Activated CD8-positive, alpha-beta memory T cell treated with anti-CD3 and anti-CD28 coated beads for 36 hours (primary cell): ENCODE data around the gene LYRM2. TPM values are rescaled to one million over a fixed set of nuclear protein-coding genes. Genes with fewer than 3 reads are reported as not detected.

ENCODE experiments used
- CTCF ChIA-PET: fragments of 350-600 bp; sonication (Branson Sonifier 250); formaldehyde crosslinking; loops from one replicate; lab custom pipeline; 2021; ENCODE audit warnings: antibody characterized with exemption; lab: Charles Lee
- POLR2A ChIA-PET: fragments of 350-600 bp; sonication (Branson Sonifier 250); formaldehyde crosslinking; loops from one replicate; lab custom pipeline; 2021; ENCODE audit warnings: antibody characterized with exemption; lab: Charles Lee
- total RNA-seq, 2 experiments: library from RNA; stranded (reverse); gene quantifications; one replicate each; pipeline ENCODE4 v1.2.3, GENCODE V29; 2021

The LYRM2 gene
- total RNA-seq, 2 experiments from 2014 or later = 35.0 to 37.6 TPM

- POLR2A ChIA-PET = no interaction called here
These were observed 112.6 kb downstream of the LYRM2 start for GRCh38 chr6:89525786-89526562.

DNA sequence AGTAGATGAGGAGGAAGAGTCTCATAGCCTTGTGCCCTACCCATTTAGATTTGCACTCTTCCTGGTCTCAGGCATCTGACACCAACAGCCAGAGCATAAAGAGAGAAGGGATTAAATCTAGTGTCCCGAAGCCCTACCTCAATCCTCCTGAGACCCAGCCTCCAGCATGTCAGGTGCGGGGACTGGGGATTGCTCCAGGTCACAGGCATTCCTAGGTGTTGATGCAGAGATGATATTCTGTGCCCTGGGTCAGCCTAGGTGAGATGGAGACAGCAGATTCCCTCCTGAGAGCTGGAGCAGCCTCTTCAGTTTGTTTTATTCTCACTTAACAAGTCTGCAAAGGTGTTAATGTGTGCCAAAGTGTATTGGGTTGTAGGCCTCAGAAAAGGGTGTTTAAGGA lies 115.8 kb downstream of the LYRM2 start:
- ChIA-PET CTCF (interaction anchor here (1.4 kb wide), 1 partner anchor 9 kb away, joined by 3 read pairs; no protein-coding TSS in a partner anchor), POLR2A (no interaction called here)

More at GRCh38 chr6:89525786-89526562, 112.6 kb downstream of the LYRM2 start:
- CTCF ChIA-PET = no interaction called here

DNA sequence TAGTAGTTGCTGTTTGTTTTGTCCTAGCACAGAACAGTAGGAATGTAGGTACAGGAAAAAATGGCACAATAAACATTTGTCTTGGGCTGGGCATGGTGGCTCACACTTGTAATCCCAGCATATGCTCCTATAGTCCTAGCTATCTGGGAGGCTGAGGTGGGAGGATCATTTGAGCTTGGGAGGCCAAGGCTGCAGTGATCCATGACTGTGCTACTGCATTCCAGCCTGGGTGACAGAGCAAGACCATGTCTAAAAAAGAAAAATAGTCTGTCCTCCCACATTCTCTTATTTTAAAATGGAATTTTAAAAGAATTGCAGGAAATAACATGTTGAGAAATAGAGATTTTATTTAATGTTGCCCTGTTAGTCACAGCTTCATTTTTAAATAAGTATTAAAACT lies 117.8 kb downstream of the LYRM2 start:
- POLR2A ChIA-PET = no interaction called here

GRCh38 chr6:89518352-89519055 lies 120.0 kb downstream of the LYRM2 start:
- ChIA-PET CTCF (interaction anchor here (0.7 kb wide), 1 partner anchor 43 kb away, joined by 3 read pairs; no protein-coding TSS in a partner anchor), POLR2A (no interaction called here)

More for the DNA sequence above, 117.8 kb downstream of the LYRM2 start:
- CTCF ChIA-PET = no interaction called here

Other genes starting within 250 kb of the LYRM2 start
- 10 to 100 TPM; 13.6 to 14.8 TPM for gene RRAGD, start 226.5 kb downstream of the LYRM2 start, total RNA-seq
- 1 to 10 TPM; 3.9 to 4.7 TPM for gene ANKRD6, start 205.6 kb downstream of the LYRM2 start, total RNA-seq
- 10 to 100 TPM; 66.7 to 69.8 TPM for gene MDN1, start 181.0 kb upstream of the LYRM2 start, total RNA-seq
- gene CASP8AP2, start 191.1 kb upstream of the LYRM2 start, total RNA-seq = 10 to 100 TPM; 32.2 to 32.3 TPM